NCI-H2029 treated with DMSO at 0.1 percent for 48 hours (cell line): ENCODE results near the gene ZFAND4.
"Not testable (repeated sequence)": the region's sequence is repeated elsewhere in the genome, so short reads cannot be mapped to it uniquely, and the experiment has no call there.

Source experiments
- DNase-seq: peaks from one replicate; lab custom pipeline; 2025; lab: John Stamatoyannopoulos, UW

Gene ZFAND4

GRCh38 chr10:45672181-45673073 lies at the start of gene ZFAND4:
ZFAND4 (minus strand) TSS chr10:45672772; CDS start chr10:45663725, 9,047 bp downstream.
- peak; percentile 50 for DNase-seq

GRCh38 chr10:45721503-45721902 lies 48.9 kb upstream of the ZFAND4 start:
- not testable (repeated sequence) for DNase-seq

GRCh38 chr10:45717642-45718041 lies 45.1 kb upstream of the ZFAND4 start:
- DNase-seq: not testable (repeated sequence)

GRCh38 chr10:45717053-45717452 lies 44.5 kb upstream of the ZFAND4 start:
- not testable (repeated sequence) for DNase-seq

- DNase-seq: not testable (repeated sequence)
Measured at GRCh38 chr10:45711223-45711622, 38.7 kb upstream of the ZFAND4 start.

GRCh38 chr10:45710200-45710796 lies 37.7 kb upstream of the ZFAND4 start:
- not testable (repeated sequence) for DNase-seq

GRCh38 chr10:45678467-45678866 lies 5.9 kb upstream of the ZFAND4 start:
- DNase-seq: not testable (repeated sequence)

GRCh38 chr10:45675388-45675787 lies 2.8 kb upstream of the ZFAND4 start:
- no peak for DNase-seq

- DNase-seq: peak; percentile 3
Measured at GRCh38 chr10:45673074-45673648, 589 bp upstream of the ZFAND4 start.

GRCh38 chr10:45671300-45671699 lies 1.3 kb downstream of the ZFAND4 start:
- not testable (repeated sequence) for DNase-seq

- not testable (repeated sequence) for DNase-seq
Measured at GRCh38 chr10:45669897-45670296, 2.7 kb downstream of the ZFAND4 start.

- no peak for DNase-seq
Measured at GRCh38 chr10:45660876-45661411, 11.6 kb downstream of the ZFAND4 start.

GRCh38 chr10:45657033-45657926 lies 15.3 kb downstream of the ZFAND4 start:
- no peak for DNase-seq

GRCh38 chr10:45655219-45655618 lies 17.4 kb downstream of the ZFAND4 start:
- no peak for DNase-seq

GRCh38 chr10:45654753-45655141 lies 17.8 kb downstream of the ZFAND4 start:
- DNase-seq: not testable (repeated sequence)

GRCh38 chr10:45653454-45653853 lies 19.1 kb downstream of the ZFAND4 start:
- no peak for DNase-seq

- DNase-seq: no peak
Measured at GRCh38 chr10:45652511-45652910, 20.1 kb downstream of the ZFAND4 start.

GRCh38 chr10:45649296-45649695 lies 23.3 kb downstream of the ZFAND4 start:
- no peak for DNase-seq

- DNase-seq: no peak
Measured at GRCh38 chr10:45647118-45647517, 25.5 kb downstream of the ZFAND4 start.

GRCh38 chr10:45646384-45647050 lies 26.1 kb downstream of the ZFAND4 start:
- no peak for DNase-seq

GRCh38 chr10:45644527-45644926 lies 28.0 kb downstream of the ZFAND4 start:
- DNase-seq: no peak
